HTR-8/SVneo (cell line): ENCODE data around the gene DTD1.

ENCODE experiments used
- DNase-seq: peaks from one replicate; pipeline ENCODE4 v3.0.0; 2011; ENCODE audit warnings: low spot score, mixed read lengths; ENCODE audit not compliant: insufficient read length
- FAIRE-seq: peaks from 2 replicates; lab custom pipeline; 2011; peaks lifted over from hg19 to GRCh38; lab: Jason Lieb, UNC

The DTD1 gene

GRCh38 chr20:18587665-18588573, at the start of gene DTD1:
DTD1 (plus strand) TSS chr20:18588054; CDS start chr20:18588073, 19 bp downstream.
- FAIRE-seq (peak; percentile 98), DNase-seq (peak; percentile 87)

- DNase-seq (no peak), FAIRE-seq (no peak)
Observed at GRCh38 chr20:18541741-18542140, 46.1 kb upstream of the DTD1 start.

GRCh38 chr20:18543216-18543615, 44.6 kb upstream of the DTD1 start:
- FAIRE-seq, result no peak

GRCh38 chr20:18543932-18544331, 43.9 kb upstream of the DTD1 start:
- DNase-seq (no peak), FAIRE-seq (no peak)

More at GRCh38 chr20:18543216-18543615, 44.6 kb upstream of the DTD1 start:
- no peak for DNase-seq

- DNase-seq (no peak), FAIRE-seq (no peak)
Observed at GRCh38 chr20:18545566-18545965, 42.3 kb upstream of the DTD1 start.

- DNase-seq (no peak), FAIRE-seq (no peak)
Observed at GRCh38 chr20:18548465-18548864, 39.4 kb upstream of the DTD1 start.

- FAIRE-seq (no peak), DNase-seq (no peak)
Observed at GRCh38 chr20:18553746-18554145, 34.1 kb upstream of the DTD1 start.

GRCh38 chr20:18566892-18567738, 20.7 kb upstream of the DTD1 start, which contains the start of gene SMIM26:
SMIM26 (plus strand) TSS chr20:18567432; CDS start chr20:18567479, 47 bp downstream.
- DNase-seq (peak; percentile 94), FAIRE-seq (no peak)

- FAIRE-seq (no peak), DNase-seq (no peak)
Observed at GRCh38 chr20:18567739-18568091, 20.1 kb upstream of the DTD1 start.

- no peak for DNase-seq
- FAIRE-seq, result no peak
Observed at GRCh38 chr20:18571009-18571408, 16.8 kb upstream of the DTD1 start.

GRCh38 chr20:18571578-18571977, 16.3 kb upstream of the DTD1 start:
- FAIRE-seq, result no peak
- DNase-seq, result no peak

GRCh38 chr20:18577942-18578341, 9.9 kb upstream of the DTD1 start:
- FAIRE-seq (no peak), DNase-seq (no peak)

GRCh38 chr20:18578581-18578980, 9.3 kb upstream of the DTD1 start:
- FAIRE-seq (no peak), DNase-seq (no peak)

GRCh38 chr20:18580012-18580411, 7.8 kb upstream of the DTD1 start:
- DNase-seq (no peak), FAIRE-seq (no peak)

GRCh38 chr20:18585134-18585533, 2.7 kb upstream of the DTD1 start:
- FAIRE-seq (no peak), DNase-seq (no peak)

GRCh38 chr20:18588574-18588933, 700 bp downstream of the DTD1 start:
- no peak for DNase-seq
- FAIRE-seq, result no peak

GRCh38 chr20:18589941-18590674, 2.3 kb downstream of the DTD1 start:
- DNase-seq, result no peak
- FAIRE-seq, result no peak

GRCh38 chr20:18596270-18596669, 8.4 kb downstream of the DTD1 start:
- DNase-seq, result no peak
- FAIRE-seq, result no peak

- no peak for DNase-seq
Observed at GRCh38 chr20:18609741-18610140, 21.9 kb downstream of the DTD1 start.

GRCh38 chr20:18611492-18611891, 23.6 kb downstream of the DTD1 start:
- DNase-seq, result no peak
- no peak for FAIRE-seq

More at GRCh38 chr20:18609741-18610140, 21.9 kb downstream of the DTD1 start:
- no peak for FAIRE-seq
